GM18526 (cell line): Measurements from ENCODE around the gene CORO7.

Experiments used
- POLR2A ChIP-seq: IDR thresholded peaks from 3 replicates; pipeline ENCODE4 v1.6.1; 2011; ENCODE audit not compliant: insufficient read length; ENCODE audit errors: extremely low read depth

The CORO7 gene

GRCh38 chr16:4338125-4338582 is 78.2 kb downstream of the CORO7 start:
- no peak for TF ChIP-seq POLR2A

- no peak for TF ChIP-seq POLR2A
Observed at GRCh38 chr16:4337540-4338088, 78.8 kb downstream of the CORO7 start.

GRCh38 chr16:4336701-4337539 is 79.5 kb downstream of the CORO7 start:
- TF ChIP-seq POLR2A: no peak

GRCh38 chr16:4334724-4335495 is 81.5 kb downstream of the CORO7 start:
- TF ChIP-seq POLR2A: no peak

- no peak for TF ChIP-seq POLR2A
Observed at GRCh38 chr16:4333308-4333638, 83.1 kb downstream of the CORO7 start.

GRCh38 chr16:4332623-4333307 is 83.6 kb downstream of the CORO7 start:
- TF ChIP-seq POLR2A: no peak

GRCh38 chr16:4332083-4332482 is 84.3 kb downstream of the CORO7 start:
- no peak for TF ChIP-seq POLR2A

GRCh38 chr16:4330277-4330874 is 86.0 kb downstream of the CORO7 start:
- TF ChIP-seq POLR2A: no peak

GRCh38 chr16:4328782-4329775 is 87.3 kb downstream of the CORO7 start:
- TF ChIP-seq POLR2A: no peak

- no peak for TF ChIP-seq POLR2A
Observed at GRCh38 chr16:4328046-4328781, 88.2 kb downstream of the CORO7 start.

GRCh38 chr16:4327386-4328045 is 88.9 kb downstream of the CORO7 start:
- no peak for TF ChIP-seq POLR2A

- no peak for TF ChIP-seq POLR2A
Observed at GRCh38 chr16:4325253-4325758, 91.1 kb downstream of the CORO7 start.

- TF ChIP-seq POLR2A: no peak
Observed at GRCh38 chr16:4324492-4325252, 91.7 kb downstream of the CORO7 start.
